Stimulated activated CD8-positive, alpha-beta memory T cell treated with anti-CD3 and anti-CD28 coated beads, Interleukin-7, amount 100 ng/mL, for 48 hours (primary cell): ENCODE results near the gene CXCL12.

Source experiments
- DNase-seq, 2 donors: peaks; one replicate each; pipeline ENCODE4 v3.0.0-alpha.2; 2020; ENCODE audit warnings: low read depth in 1 of 2; ENCODE audit errors: extremely low read depth in 1 of 2

Gene CXCL12

GRCh38 chr10:44385026-44385695, at the start of gene CXCL12:
Gene CXCL12, minus strand, starts transcription at chr10:44385097. Its CDS starts 92 bp downstream, at chr10:44385005.
- DNase-seq: no peak

GRCh38 chr10:44427479-44427878, 42.6 kb upstream of the CXCL12 start:
- no peak for DNase-seq

- DNase-seq: no peak
These were observed 42.1 kb upstream of the CXCL12 start for GRCh38 chr10:44427037-44427436.

GRCh38 chr10:44426247-44427034, 41.5 kb upstream of the CXCL12 start:
- no peak for DNase-seq

- DNase-seq: no peak
These were observed 40.6 kb upstream of the CXCL12 start for GRCh38 chr10:44425466-44425865.

GRCh38 chr10:44424957-44425356, 40.1 kb upstream of the CXCL12 start:
- no peak for DNase-seq

GRCh38 chr10:44424298-44424697, 39.4 kb upstream of the CXCL12 start:
- DNase-seq: no peak

GRCh38 chr10:44422570-44423101, 37.7 kb upstream of the CXCL12 start:
- DNase-seq: no peak

- no peak for DNase-seq
These were observed 37.3 kb upstream of the CXCL12 start for GRCh38 chr10:44422153-44422552.

GRCh38 chr10:44419790-44420549, 35.1 kb upstream of the CXCL12 start:
- DNase-seq: no peak

- no peak for DNase-seq
These were observed 33.7 kb upstream of the CXCL12 start for GRCh38 chr10:44418637-44419036.

GRCh38 chr10:44417761-44418160, 32.9 kb upstream of the CXCL12 start:
- DNase-seq: no peak

- no peak for DNase-seq
These were observed 32.0 kb upstream of the CXCL12 start for GRCh38 chr10:44416936-44417335.

- DNase-seq: no peak
These were observed 31.3 kb upstream of the CXCL12 start for GRCh38 chr10:44416021-44416771.

GRCh38 chr10:44415121-44415520, 30.2 kb upstream of the CXCL12 start:
- DNase-seq: no peak

GRCh38 chr10:44413416-44413815, 28.5 kb upstream of the CXCL12 start:
- no peak for DNase-seq

- DNase-seq: no peak
These were observed 26.4 kb upstream of the CXCL12 start for GRCh38 chr10:44411251-44411650.

- no peak for DNase-seq
These were observed 20.0 kb upstream of the CXCL12 start for GRCh38 chr10:44404741-44405437.

GRCh38 chr10:44402465-44403195, 17.7 kb upstream of the CXCL12 start:
- DNase-seq: no peak
